Epithelial cell of proximal tubule (primary cell): ENCODE data around the gene ANKRD28. TPM values are rescaled to one million over a fixed set of nuclear protein-coding genes. Genes with fewer than 3 reads are reported as not detected.
"Not testable (repeated sequence)": the region's sequence is repeated elsewhere in the genome, so short reads cannot be mapped to it uniquely, and the experiment has no call there.

Experiments
- DNase-seq: peaks from one replicate; pipeline ENCODE4 v3.0.0-alpha.2; 2011; ENCODE audit warnings: low read depth
- H3K4me3 ChIP-seq: 2 replicates; pipeline ENCODE4 v1.5.1; 2011; ENCODE audit warnings: low read depth, mild to moderate bottlenecking, low read length
- total RNA-seq: library from RNA; depleted of rRNA; stranded (reverse); fragments of >200 nt; gene quantifications from 2 replicates; pipeline ENCODE4 v1.2.3, GENCODE V29; 2015
- TF ChIP-seq, protein P1 (sequence below): conservative IDR thresholded peaks from 2 replicates; pipeline ENCODE4 v1.5.1; 2012; ENCODE audit warnings: low read depth, mild to moderate bottlenecking, low read length

ANKRD28 gene
- total RNA-seq, result 17.3 and 25.7 TPM in 2 replicates

DNA sequence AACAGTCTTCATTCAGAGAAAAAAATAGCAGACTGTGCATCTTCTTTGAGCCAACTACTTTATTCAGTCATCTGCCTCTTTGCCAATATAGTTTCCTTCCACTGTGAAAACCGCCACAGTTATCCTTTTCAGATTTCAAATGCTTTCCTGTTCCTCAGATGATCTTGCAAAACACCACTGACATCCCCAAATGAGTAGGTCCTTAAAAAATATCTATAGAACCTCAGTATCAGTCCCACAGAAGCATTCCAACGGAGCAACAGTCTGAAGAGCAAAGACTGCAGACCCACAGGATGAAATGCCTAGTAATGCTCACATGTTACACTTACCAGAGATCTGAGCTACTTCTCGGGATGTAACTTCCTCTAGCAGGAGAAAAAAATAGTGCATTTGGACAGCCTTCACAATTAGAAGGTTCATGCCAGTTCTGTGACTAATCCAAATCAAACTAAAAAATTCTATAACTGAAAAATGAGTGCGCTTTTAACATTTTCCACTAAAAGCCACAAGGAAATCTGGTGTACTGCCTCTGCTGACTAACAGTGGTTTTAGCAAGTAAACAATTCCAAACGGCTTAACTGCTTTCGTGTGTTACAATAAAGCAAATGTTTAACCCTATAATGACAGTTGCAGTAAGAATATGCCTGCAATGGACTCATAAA, at the start of gene ANKRD28:
Gene ANKRD28 (minus strand): TSS at position 338 of the 662 bp plus-strand sequence. CDS start 1,458 bp downstream, outside the sequence.
- TF ChIP-seq, protein P1, sequence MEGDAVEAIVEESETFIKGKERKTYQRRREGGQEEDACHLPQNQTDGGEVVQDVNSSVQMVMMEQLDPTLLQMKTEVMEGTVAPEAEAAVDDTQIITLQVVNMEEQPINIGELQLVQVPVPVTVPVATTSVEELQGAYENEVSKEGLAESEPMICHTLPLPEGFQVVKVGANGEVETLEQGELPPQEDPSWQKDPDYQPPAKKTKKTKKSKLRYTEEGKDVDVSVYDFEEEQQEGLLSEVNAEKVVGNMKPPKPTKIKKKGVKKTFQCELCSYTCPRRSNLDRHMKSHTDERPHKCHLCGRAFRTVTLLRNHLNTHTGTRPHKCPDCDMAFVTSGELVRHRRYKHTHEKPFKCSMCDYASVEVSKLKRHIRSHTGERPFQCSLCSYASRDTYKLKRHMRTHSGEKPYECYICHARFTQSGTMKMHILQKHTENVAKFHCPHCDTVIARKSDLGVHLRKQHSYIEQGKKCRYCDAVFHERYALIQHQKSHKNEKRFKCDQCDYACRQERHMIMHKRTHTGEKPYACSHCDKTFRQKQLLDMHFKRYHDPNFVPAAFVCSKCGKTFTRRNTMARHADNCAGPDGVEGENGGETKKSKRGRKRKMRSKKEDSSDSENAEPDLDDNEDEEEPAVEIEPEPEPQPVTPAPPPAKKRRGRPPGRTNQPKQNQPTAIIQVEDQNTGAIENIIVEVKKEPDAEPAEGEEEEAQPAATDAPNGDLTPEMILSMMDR, result peak; percentile 31
- peak; percentile 82 for DNase-seq
- peak within 1 kb of the TSS; percentile 47 for H3K4me3 ChIP-seq

DNA sequence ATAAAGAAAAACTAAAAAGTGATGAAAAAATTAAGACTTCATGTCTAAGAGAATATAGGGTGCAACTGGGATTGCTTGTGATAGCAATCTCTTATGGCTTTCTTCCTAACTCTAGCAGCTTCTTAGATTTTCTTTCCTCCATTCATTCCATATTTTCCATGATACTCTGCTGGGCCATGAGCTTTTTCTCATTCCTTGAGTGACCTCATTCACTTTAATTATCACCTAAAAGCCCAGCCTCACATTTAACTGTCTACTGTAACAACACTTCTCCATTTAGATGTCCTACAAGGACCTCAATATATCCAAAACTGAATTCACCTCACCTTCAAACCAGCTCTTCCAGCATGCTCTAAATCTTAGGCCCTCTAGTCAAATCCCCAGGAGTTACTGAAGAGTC, 49.5 kb upstream of the ANKRD28 start:
- TF ChIP-seq, protein P1, result no peak
- H3K4me3 ChIP-seq, result no peak overlapping the region
- no peak for DNase-seq

DNA sequence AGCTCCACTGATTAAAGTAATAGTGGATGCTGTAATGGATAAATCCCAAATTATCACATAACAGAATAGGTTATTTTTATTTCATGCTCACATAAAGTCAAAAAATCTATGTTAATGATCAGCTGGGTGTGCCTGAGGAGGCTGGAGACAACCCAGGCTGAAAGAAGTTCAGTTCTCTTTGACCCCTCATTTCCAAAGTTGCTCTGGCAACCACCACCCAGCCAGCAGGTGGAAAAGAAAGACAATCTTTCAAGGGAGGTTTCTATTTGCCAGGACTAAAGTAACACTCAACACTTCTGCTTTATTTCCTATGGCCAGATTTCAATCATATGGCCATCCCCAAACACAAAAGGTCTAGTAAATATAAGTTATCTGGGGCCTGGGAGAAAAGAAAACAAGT, 48.8 kb upstream of the ANKRD28 start:
- H3K4me3 ChIP-seq, result no peak overlapping the region
- TF ChIP-seq, protein P1, result no peak
- no peak for DNase-seq

DNA sequence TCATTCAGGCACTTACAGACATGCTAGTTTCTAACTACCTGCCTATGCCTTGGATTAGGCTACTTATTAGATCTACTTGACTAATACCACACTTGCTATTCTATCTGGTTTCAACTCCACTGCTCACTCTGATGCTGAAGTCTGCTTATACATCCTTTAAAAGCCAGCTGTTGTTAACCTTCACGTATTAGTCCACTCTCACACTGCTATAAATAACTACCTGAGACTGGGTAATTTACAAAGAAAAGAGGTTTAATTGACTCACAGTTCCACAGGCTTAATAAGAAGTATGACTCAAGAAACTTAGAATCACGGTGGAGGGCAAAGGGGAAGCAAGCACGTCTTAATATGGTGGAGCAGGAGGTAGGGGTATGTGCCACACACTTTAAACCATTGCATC, 47.7 kb upstream of the ANKRD28 start:
- TF ChIP-seq, protein P1, result no peak
- no peak overlapping the region for H3K4me3 ChIP-seq
- DNase-seq, result no peak

DNA sequence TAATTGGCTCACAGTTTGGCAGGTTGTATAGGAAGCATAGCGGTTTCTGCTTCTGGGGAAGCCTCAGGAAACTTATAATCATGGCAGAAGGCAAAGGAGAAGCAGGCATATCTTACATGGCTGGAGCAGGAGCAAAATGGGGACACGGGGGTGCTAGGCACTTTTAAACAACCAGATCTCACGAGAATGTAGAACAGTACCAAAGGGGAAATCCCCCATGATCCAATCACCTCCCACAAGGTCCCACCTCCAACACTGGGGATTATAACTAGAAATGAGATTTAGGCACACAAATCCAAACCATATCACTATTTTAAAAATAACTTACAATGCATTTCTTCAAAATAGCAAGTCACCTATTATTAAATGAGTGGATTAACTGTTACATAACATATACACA, 47.1 kb upstream of the ANKRD28 start:
- no peak for DNase-seq
- H3K4me3 ChIP-seq, result no peak overlapping the region
- TF ChIP-seq, protein P1, result no peak

DNA sequence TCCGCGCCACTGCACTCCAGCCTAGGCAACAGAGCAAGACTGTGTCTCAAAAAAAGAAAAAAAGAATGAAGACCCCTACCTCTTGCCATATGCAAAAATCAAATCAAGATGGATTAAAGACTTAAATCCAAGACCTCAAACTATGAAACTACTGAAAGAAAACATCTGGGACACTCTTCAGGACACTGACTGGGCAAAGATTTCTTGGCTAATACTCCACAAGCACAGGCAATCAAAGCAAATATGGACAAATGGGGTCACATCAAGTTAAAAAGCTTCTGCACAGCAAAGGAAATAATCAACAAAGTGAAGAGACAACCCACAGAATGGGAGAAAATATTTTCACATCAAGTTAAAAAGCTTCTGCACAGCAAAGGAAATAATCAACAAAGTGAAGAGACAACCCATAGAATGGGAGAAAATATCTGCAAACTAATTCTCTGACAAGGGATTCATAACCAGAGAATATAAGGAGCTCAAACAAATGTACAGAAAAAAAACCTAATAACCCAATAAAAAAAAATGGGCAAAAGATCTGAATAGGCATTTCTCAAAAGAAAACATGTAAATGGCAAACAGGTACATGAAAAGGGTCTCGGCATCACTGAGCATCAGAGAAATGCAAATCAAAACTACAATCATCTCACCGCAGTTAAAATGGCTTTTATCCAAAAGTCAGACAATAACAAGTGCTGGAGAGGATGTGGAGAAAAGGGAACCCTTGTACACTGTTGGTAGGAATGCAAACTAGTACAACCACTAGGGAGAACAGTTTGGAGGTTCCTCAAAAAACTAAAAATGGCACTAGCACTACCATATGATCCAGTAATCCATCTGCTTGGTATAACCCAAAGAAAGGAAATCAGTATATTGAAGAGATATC, 43.6 kb upstream of the ANKRD28 start:
- not testable (repeated sequence) for H3K4me3 ChIP-seq, DNase-seq

DNA sequence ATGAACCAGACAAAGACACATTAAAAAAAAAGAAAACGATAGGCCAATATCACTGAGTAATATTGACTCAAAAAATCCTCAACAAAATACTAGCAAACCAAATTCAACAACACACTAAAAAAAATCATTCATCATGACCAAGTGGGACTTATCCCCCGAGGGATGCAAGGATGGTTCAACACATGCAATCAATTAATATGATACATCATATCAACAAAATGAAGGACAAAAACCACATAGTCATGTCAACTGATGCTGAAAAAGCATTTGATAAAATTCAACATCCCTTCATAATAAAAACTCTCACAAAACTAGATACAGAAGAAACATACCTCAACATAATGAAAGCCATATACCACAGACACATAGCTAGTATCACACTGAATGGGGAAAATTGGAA, 41.8 kb upstream of the ANKRD28 start:
- DNase-seq, result no peak
- TF ChIP-seq, protein P1, result no peak
- H3K4me3 ChIP-seq, result no peak overlapping the region
